Keratinocyte (primary cell): ENCODE measurements around the gene PRIMPOL. TPM values are rescaled to one million over a fixed set of nuclear protein-coding genes. Genes with fewer than 3 reads are reported as not detected.
"Not testable (repeated sequence)": the region's sequence is repeated elsewhere in the genome, so short reads cannot be mapped to it uniquely, and the experiment has no call there.

Source experiments
- DNase-seq: peaks from one replicate; pipeline ENCODE4 v3.0.0-alpha.2; 2011; ENCODE audit warnings: low read depth, missing footprints, low spot score
- FAIRE-seq: peaks from 2 replicates; lab custom pipeline; 2011; peaks lifted over from hg19 to GRCh38; lab: Jason Lieb, UNC
- H2AFZ ChIP-seq: 2 replicates; pipeline ENCODE4 v1.6.0; 2012; ENCODE audit warnings: low read length, control low read depth, inconsistent platforms; ENCODE audit not compliant: control insufficient read depth
- H3K27ac ChIP-seq: 2 replicates; pipeline ENCODE4 v1.5.1; 2011; ENCODE audit warnings: low read length; ENCODE audit not compliant: control insufficient read depth, insufficient read depth
- H3K27me3 ChIP-seq: 3 replicates; pipeline ENCODE4 v1.6.0; 2011; ENCODE audit warnings: low read length; ENCODE audit not compliant: control insufficient read depth, insufficient read depth; ENCODE audit errors: extremely low read depth
- H3K36me3 ChIP-seq, 2 experiments: 2 replicates in 1 of 2; 3 replicates in 1 of 2; pipeline ENCODE4 v1.5.1; 2011; ENCODE audit warnings: low read length in 2 of 2, mild to moderate bottlenecking in 1 of 2; ENCODE audit not compliant: control insufficient read depth in 2 of 2, insufficient read depth in 2 of 2; ENCODE audit errors: extremely low read depth in 1 of 2
- H3K4me1 ChIP-seq: 3 replicates; pipeline ENCODE4 v1.5.1; 2011; ENCODE audit warnings: low read length; ENCODE audit not compliant: control insufficient read depth, insufficient read depth; ENCODE audit errors: extremely low read depth
- H3K4me2 ChIP-seq: 3 replicates; pipeline ENCODE4 v1.6.0; 2011; ENCODE audit warnings: low read depth, low read length; ENCODE audit not compliant: control insufficient read depth, insufficient read depth; ENCODE audit errors: extremely low read depth
- H3K4me3 ChIP-seq, 3 experiments: fragments of 200-600 bp in 1 of 3; sonication (generic) in 1 of 3; 2 replicates in 2 of 3; 3 replicates in 1 of 3; pipeline ENCODE4 v1.5.1; 2011 to 2016; ENCODE audit warnings: low read length in 3 of 3, mild to moderate bottlenecking in 3 of 3, control low read depth in 2 of 3, inconsistent platforms in 1 of 3, low read depth in 1 of 3, mixed read lengths in 1 of 3, mixed run types in 1 of 3, moderate library complexity in 1 of 3; ENCODE audit not compliant: control insufficient read depth in 2 of 3, insufficient read depth in 2 of 3; ENCODE audit errors: extremely low read depth in 1 of 3
- H3K79me2 ChIP-seq: 2 replicates; pipeline ENCODE4 v1.6.0; 2012; ENCODE audit warnings: low read length; ENCODE audit not compliant: control insufficient read depth, insufficient read depth
- H3K9ac ChIP-seq: 3 replicates; pipeline ENCODE4 v1.6.0; 2011; ENCODE audit warnings: low read length; ENCODE audit not compliant: control insufficient read depth, insufficient read depth; ENCODE audit errors: extremely low read depth
- H3K9me1 ChIP-seq: 3 replicates; pipeline ENCODE4 v1.6.0; 2011; ENCODE audit warnings: low read length; ENCODE audit not compliant: control insufficient read depth, insufficient read depth; ENCODE audit errors: extremely low read depth
- H3K9me3 ChIP-seq: 2 replicates; pipeline ENCODE4 v1.5.1; 2012; ENCODE audit warnings: low read depth, low read length; ENCODE audit not compliant: control insufficient read depth
- H4K20me1 ChIP-seq: 3 replicates; pipeline ENCODE4 v1.6.0; 2011; ENCODE audit warnings: low read length; ENCODE audit not compliant: control insufficient read depth, insufficient read depth; ENCODE audit errors: extremely low read depth
- CTCF ChIP-seq, 3 experiments: IDR thresholded peaks in 1 of 3; conservative IDR thresholded peaks in 1 of 3; optimal IDR thresholded peaks in 1 of 3; 2 replicates in 2 of 3; 3 replicates in 1 of 3; pipeline versions ENCODE3 to v1.5.1; 2011; ENCODE audit warnings: low read length in 3 of 3, mild to moderate bottlenecking in 3 of 3, moderate library complexity in 2 of 3, control low read depth in 1 of 3, inconsistent platforms in 1 of 3; ENCODE audit not compliant: insufficient read depth in 2 of 3; ENCODE audit errors: extremely low read depth in 1 of 3
- EZH2 ChIP-seq: IDR thresholded peaks from one replicate; pipeline ENCODE4 v1.6.1; 2012; ENCODE audit warnings: inconsistent platforms, mild to moderate bottlenecking, low read length, moderate library complexity
- dilution Hi-C: fragments of 300-500 bp; cut with MboI; formaldehyde crosslinking; loops from one replicate; pipeline ENCODE4 v1.7.0; 2020; ENCODE audit warnings: low sequenced_read_pairs; ENCODE audit not compliant: extremely low pct_ligation_motif_present
- polyA plus RNA-seq, 5 experiments: library from polyadenylated mRNA; depleted of rRNA in 3 of 5; stranded (reverse) in 3 of 5; stranded (forward) in 1 of 5; unstranded in 1 of 5; fragments of >200 nt; gene quantifications; 1 replicate in 1 of 5; 2 replicates in 3 of 5; 3 replicates in 1 of 5; pipeline versions ENCODE4 v1.2.1 to v1.2.3, GENCODE V29; 2011 to 2012; ENCODE audit warnings: missing spikeins in 2 of 5, low read depth in 1 of 5, low replicate concordance in 1 of 5

Gene PRIMPOL
- polyA plus RNA-seq, 1 donor (not counting 4 experiments of a cell fraction or from before 2014, with no cell fraction given): 22.8 TPM

GRCh38 chr4:184657144-184657543, 7.6 kb downstream of the PRIMPOL start:
- Histone ChIP-seq H3K4me3 (no peak overlapping the region), H3K79me2 (no peaks in the 10 kb centered on the region), H4K20me1 (no peaks in the 10 kb centered on the region), H3K27me3 (no peaks in the 10 kb centered on the region), H3K36me3 (no peaks in the 10 kb centered on the region), H3K9me1 (no peaks in the 10 kb centered on the region), H2AFZ (no peak overlapping the region), H3K4me2 (no peak overlapping the region), H3K4me1 (no peaks in the 10 kb centered on the region), H3K27ac (no peak overlapping the region), H3K9ac (no peak overlapping the region), H3K9me3 (no peaks in the 10 kb centered on the region)
- dilution Hi-C loops: no loop called here
- no peak for DNase-seq
- TF ChIP-seq EZH2 (no peak), CTCF (optimal IDR thresholded peaks at IDR 0.05 in 1 of 3, IDR thresholded peaks at IDR 0.05 in 1 of 3, conservative IDR thresholded peaks at IDR 0.05 in 1 of 3; ENCODE audit: extremely low read depth in 1 of 3, insufficient read depth in 2 of 3, low read length in 3 of 3) (no peak)
- no peak for FAIRE-seq

- H3K79me2 ChIP-seq, H3K27ac ChIP-seq, DNase-seq, H3K36me3 ChIP-seq, H4K20me1 ChIP-seq, H2AFZ ChIP-seq, H3K9ac ChIP-seq, H3K4me1 ChIP-seq, FAIRE-seq, H3K4me3 ChIP-seq, H3K27me3 ChIP-seq, dilution Hi-C loops, H3K9me1 ChIP-seq, H3K9me3 ChIP-seq, H3K4me2 ChIP-seq: not testable (repeated sequence)
Measured at GRCh38 chr4:184657820-184658219, 8.3 kb downstream of the PRIMPOL start.

- H2AFZ ChIP-seq: no peak overlapping the region
- no peaks in the 10 kb centered on the region for H3K36me3 ChIP-seq
- no peaks in the 10 kb centered on the region for H3K4me1 ChIP-seq
- H3K9me1 ChIP-seq: no peaks in the 10 kb centered on the region
- FAIRE-seq: no peak
- no peak overlapping the region for H3K4me2 ChIP-seq
- no peak for TF ChIP-seq CTCF (optimal IDR thresholded peaks at IDR 0.05 in 1 of 3, IDR thresholded peaks at IDR 0.05 in 1 of 3, conservative IDR thresholded peaks at IDR 0.05 in 1 of 3; ENCODE audit: extremely low read depth in 1 of 3, insufficient read depth in 2 of 3, low read length in 3 of 3)
- no peak for TF ChIP-seq EZH2
- no peaks in the 10 kb centered on the region for H4K20me1 ChIP-seq
- H3K4me3 ChIP-seq: no peak overlapping the region
- dilution Hi-C loops: no loop called here
- no peaks in the 10 kb centered on the region for H3K27me3 ChIP-seq
- no peak overlapping the region for H3K9ac ChIP-seq
- H3K27ac ChIP-seq: no peak overlapping the region
- H3K79me2 ChIP-seq: no peaks in the 10 kb centered on the region
- H3K9me3 ChIP-seq: no peaks in the 10 kb centered on the region
- no peak for DNase-seq
Measured at GRCh38 chr4:184660978-184661377, 11.4 kb downstream of the PRIMPOL start.
